Measurements from ENCODE around the gene GNB1L. TPM values are rescaled to one million over a fixed set of nuclear protein-coding genes. Genes with fewer than 3 reads are reported as not detected.
A peak's percentile ranks its signal among the peaks of the same experiment; 100 is the strongest.

Gene GNB1L
- total and polyA plus RNA-seq, 9 of the 15 experiments (the other 6 are each of a cell fraction or from before 2014, with no cell fraction given) = 0.56 to 50.5 (median 10.2) TPM

GRCh38 chr22:19785461-19786263 lies 69.0 kb downstream of the GNB1L start (continued):
- 0 out of 2 replicates have a peak, but pooled peaks have one; percentile 15 for TF ChIP-seq ZNF583 (CRISPR knock-in tag; IDR thresholded peaks at IDR 0.05)
- 0 out of 4 replicates have a peak, but pooled peaks of 1 of the 2 experiments have one; percentile 47 for TF ChIP-seq MLX (CRISPR knock-in tag; conservative IDR thresholded peaks at IDR 0.05)
- TF ChIP-seq HIVEP1 (CRISPR knock-in tag; IDR thresholded peaks at IDR 0.05) = no peak
- no peak for TF ChIP-seq KDM1A (IDR thresholded peaks at IDR 0.05)
- TF ChIP-seq POLR2G (IDR thresholded peaks at IDR 0.05; ENCODE audit: low read depth, low read length) = peak; percentile 58; the same call in 1 of the 2 replicates
- no peak for TF ChIP-seq PTTG1 (tag; IDR thresholded peaks at IDR 0.05; ENCODE audit: low read depth)
- no peak for TF ChIP-seq ZNF263 (CRISPR knock-in tag; IDR thresholded peaks at IDR 0.05; ENCODE audit: borderline replicate concordance)
- no peak for TF ChIP-seq PPARD (CRISPR knock-in tag; IDR thresholded peaks at IDR 0.05)
- TF ChIP-seq NFIX (CRISPR knock-in tag; IDR thresholded peaks at IDR 0.05; ENCODE audit: low read depth) = no peak
- peak; percentile 35 for TF ChIP-seq SNRNP70 (optimal IDR thresholded peaks at IDR 0.05; ENCODE audit: low read depth, low read length)
- TF ChIP-seq STAT6 (CRISPR knock-in tag; IDR thresholded peaks at IDR 0.05) = 0 out of 2 replicates have a peak, but pooled peaks have one; percentile 46
- TF ChIP-seq ZBTB1 (CRISPR knock-in tag; IDR thresholded peaks at IDR 0.05; ENCODE audit: borderline replicate concordance, low read depth) = no peak
- TF ChIP-seq NCOA1 (IDR thresholded peaks at IDR 0.05; ENCODE audit: low read depth) = no peak
- 0 out of 2 replicates have a peak, but pooled peaks have one; percentile 48 for TF ChIP-seq SRSF3 (IDR thresholded peaks at IDR 0.05; ENCODE audit: insufficient read depth, low read length)
- TF ChIP-seq GMEB1 (CRISPR knock-in tag; IDR thresholded peaks at IDR 0.05) = no peak
- 0 out of 2 replicates have a peak, but pooled peaks have one; percentile 61 for TF ChIP-seq TAF15 (IDR thresholded peaks at IDR 0.05; ENCODE audit: low read depth, low read length)
